GM18517 (cell line): ENCODE data around the gene SYT14.
"Not testable (repeated sequence)": the region's sequence is repeated elsewhere in the genome, so short reads cannot be mapped to it uniquely, and the experiment has no call there.

ENCODE experiments used
- ATAC-seq: cut with Tn5 transposase; IDR thresholded peaks from one replicate; pipeline ENCODE4 v1.9.1; 2021; ENCODE audit warnings: mild to moderate bottlenecking, moderate library complexity; ENCODE audit not compliant: unreplicated experiment

The SYT14 gene

GRCh38 chr1:210195635-210196160, 257.7 kb downstream of the SYT14 start:
- ATAC-seq: no peak

GRCh38 chr1:210196266-210196665, 258.2 kb downstream of the SYT14 start:
- ATAC-seq: not testable (repeated sequence)

- ATAC-seq: no peak
These were observed 260.8 kb downstream of the SYT14 start for GRCh38 chr1:210198840-210199239.

GRCh38 chr1:210200124-210200736, 262.2 kb downstream of the SYT14 start:
- no peak for ATAC-seq

GRCh38 chr1:210201681-210202080, 263.7 kb downstream of the SYT14 start:
- no peak for ATAC-seq

- ATAC-seq: no peak
These were observed 269.8 kb downstream of the SYT14 start for GRCh38 chr1:210207597-210208450.

GRCh38 chr1:210213335-210213734, 275.3 kb downstream of the SYT14 start:
- no peak for ATAC-seq

- no peak for ATAC-seq
These were observed 276.8 kb downstream of the SYT14 start for GRCh38 chr1:210214573-210215409.

GRCh38 chr1:210217482-210217881, 279.5 kb downstream of the SYT14 start:
- ATAC-seq: no peak

GRCh38 chr1:210218047-210218446, 280.0 kb downstream of the SYT14 start:
- no peak for ATAC-seq
